Stomach (tissue), 4 donors: ENCODE measurements around the gene PDXP.

Experiments used
- CTCF ChIP-seq, 7 experiments: fragments of 450-650 bp in 4 of 7; fragments of 200-600 bp in 3 of 7; sonication (generic) in 3 of 7; IDR thresholded peaks; one replicate each; pipeline ENCODE4 v1.5.1; 2016 to 2019; ENCODE audit warnings: antibody characterized with exemption in 7 of 7, control low read depth in 2 of 7, mild to moderate bottlenecking in 1 of 7
- POLR2A ChIP-seq, 4 donors: fragments of 450-650 bp; IDR thresholded peaks; one replicate each; pipeline ENCODE4 v1.6.1; 2016; ENCODE audit warnings: antibody characterized with exemption in 4 of 4, control low read depth in 2 of 4, mild to moderate bottlenecking in 1 of 4, moderate library complexity in 1 of 4
- POLR2AphosphoS5 ChIP-seq, 3 donors: sonication (generic); formaldehyde crosslinking; IDR thresholded peaks; one replicate each; pipeline ENCODE4 v1.6.1; 2016; ENCODE audit warnings: antibody characterized with exemption in 3 of 3

- no peak for TF ChIP-seq POLR2AphosphoS5 (IDR thresholded peaks at IDR 0.05)
- no peak for TF ChIP-seq POLR2A (IDR thresholded peaks at IDR 0.05)
- no peak for TF ChIP-seq CTCF (IDR thresholded peaks at IDR 0.05)
Observed at GRCh38 chr22:37630839-37631435, 27.6 kb upstream of the PDXP start.
